Adrenal gland (tissue), 5 donors: ENCODE measurements around the gene APLF.

Experiments
- POLR2A ChIP-seq, 2 donors: fragments of 450-650 bp; IDR thresholded peaks; one replicate each; pipeline ENCODE4 v1.6.1; 2017; ENCODE audit warnings: antibody characterized with exemption in 2 of 2, mild to moderate bottlenecking in 2 of 2, moderate library complexity in 1 of 2
- TF ChIP-seq, protein P1 (sequence below), 6 experiments: fragments of 450-650 bp in 4 of 6; fragments of 200-600 bp in 2 of 6; sonication (generic) in 1 of 6; IDR thresholded peaks; 1 replicate in 5 of 6; 2 replicates in 1 of 6; pipeline versions ENCODE4 v1.5.1 to v1.8.0; 2016 to 2021; ENCODE audit warnings: antibody characterized with exemption in 6 of 6, mild to moderate bottlenecking in 2 of 6, moderate library complexity in 1 of 6
- donor health status: DM: no; HTN: no; CAD: no.

DNA sequence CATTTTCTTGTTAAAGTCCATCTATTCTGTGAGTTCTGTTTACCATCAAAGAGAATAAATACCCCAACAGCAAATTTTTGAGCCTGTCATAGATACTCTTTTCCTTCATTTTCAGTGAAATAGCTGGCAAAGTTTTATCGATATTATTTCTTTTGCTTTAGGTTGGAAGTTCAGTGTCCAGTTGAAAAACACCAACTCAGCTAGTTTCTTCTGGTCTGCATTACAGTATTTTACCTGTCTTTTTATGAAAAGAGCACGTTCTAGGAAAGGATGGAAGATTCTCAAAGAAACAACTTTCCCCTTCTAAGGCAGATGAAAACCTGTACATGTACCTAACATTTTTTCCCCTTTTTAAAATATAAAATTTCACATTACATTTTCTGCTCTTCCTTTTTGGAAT, 95.5 kb downstream of the APLF start:
- TF ChIP-seq, protein P1, sequence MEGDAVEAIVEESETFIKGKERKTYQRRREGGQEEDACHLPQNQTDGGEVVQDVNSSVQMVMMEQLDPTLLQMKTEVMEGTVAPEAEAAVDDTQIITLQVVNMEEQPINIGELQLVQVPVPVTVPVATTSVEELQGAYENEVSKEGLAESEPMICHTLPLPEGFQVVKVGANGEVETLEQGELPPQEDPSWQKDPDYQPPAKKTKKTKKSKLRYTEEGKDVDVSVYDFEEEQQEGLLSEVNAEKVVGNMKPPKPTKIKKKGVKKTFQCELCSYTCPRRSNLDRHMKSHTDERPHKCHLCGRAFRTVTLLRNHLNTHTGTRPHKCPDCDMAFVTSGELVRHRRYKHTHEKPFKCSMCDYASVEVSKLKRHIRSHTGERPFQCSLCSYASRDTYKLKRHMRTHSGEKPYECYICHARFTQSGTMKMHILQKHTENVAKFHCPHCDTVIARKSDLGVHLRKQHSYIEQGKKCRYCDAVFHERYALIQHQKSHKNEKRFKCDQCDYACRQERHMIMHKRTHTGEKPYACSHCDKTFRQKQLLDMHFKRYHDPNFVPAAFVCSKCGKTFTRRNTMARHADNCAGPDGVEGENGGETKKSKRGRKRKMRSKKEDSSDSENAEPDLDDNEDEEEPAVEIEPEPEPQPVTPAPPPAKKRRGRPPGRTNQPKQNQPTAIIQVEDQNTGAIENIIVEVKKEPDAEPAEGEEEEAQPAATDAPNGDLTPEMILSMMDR (IDR thresholded peaks at IDR 0.05): no peak
- TF ChIP-seq POLR2A (IDR thresholded peaks at IDR 0.05): no peak
